ENCODE measurements around the gene BBS2.

DNA sequence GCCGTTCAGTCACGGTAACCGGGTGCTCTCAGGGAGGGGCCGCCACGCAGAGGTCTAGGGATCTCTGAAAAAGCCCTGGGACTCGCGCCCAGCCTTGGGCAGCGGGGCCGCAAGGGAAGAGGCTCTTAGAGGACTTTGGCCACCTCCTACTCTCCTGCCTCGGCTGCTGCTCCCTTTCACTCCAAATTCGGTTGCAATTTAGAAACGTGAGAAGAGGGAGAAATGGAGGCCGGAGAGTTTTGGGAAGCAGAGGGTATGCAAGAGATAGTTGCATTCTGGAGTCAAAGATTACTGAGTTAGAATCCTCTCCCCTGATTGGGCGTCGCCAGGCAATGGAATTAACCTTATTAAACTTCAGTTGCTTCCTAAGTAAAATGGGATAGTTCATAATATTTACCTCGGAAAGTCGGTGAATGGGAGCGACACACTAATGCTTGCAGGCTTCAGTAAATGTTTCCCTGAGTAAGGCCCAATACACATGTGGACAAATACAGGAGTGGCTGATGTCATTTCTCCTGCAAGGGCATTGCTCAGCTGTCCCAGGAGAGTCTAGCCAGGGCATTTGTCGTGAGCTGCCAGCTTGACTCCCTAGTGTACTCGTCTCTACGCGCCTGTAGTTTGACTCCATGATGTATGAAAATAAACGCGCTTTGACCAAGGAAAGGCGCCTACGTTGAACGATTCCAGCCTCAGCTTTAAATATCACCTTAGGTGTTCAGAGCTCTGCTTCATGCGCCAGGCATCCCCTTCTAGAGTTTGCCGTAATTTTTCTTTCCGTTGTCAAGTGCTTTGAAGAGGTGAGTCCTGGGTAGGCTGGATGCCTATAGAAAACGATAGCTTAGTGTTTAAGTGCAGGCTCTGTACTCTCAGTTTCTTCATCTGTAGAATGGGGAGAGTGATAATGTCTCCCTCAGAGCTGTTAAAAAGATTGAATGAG lies 67.8 kb downstream of the BBS2 start:
- TF ChIP-seq, protein P1, sequence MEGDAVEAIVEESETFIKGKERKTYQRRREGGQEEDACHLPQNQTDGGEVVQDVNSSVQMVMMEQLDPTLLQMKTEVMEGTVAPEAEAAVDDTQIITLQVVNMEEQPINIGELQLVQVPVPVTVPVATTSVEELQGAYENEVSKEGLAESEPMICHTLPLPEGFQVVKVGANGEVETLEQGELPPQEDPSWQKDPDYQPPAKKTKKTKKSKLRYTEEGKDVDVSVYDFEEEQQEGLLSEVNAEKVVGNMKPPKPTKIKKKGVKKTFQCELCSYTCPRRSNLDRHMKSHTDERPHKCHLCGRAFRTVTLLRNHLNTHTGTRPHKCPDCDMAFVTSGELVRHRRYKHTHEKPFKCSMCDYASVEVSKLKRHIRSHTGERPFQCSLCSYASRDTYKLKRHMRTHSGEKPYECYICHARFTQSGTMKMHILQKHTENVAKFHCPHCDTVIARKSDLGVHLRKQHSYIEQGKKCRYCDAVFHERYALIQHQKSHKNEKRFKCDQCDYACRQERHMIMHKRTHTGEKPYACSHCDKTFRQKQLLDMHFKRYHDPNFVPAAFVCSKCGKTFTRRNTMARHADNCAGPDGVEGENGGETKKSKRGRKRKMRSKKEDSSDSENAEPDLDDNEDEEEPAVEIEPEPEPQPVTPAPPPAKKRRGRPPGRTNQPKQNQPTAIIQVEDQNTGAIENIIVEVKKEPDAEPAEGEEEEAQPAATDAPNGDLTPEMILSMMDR (IDR thresholded peaks at IDR 0.05), result no peak
- TF ChIP-seq POLR2A (IDR thresholded peaks at IDR 0.05), result no peak

Data from Peyer's patch (tissue), 4 donors.